ENCODE measurements around the gene ARX. TPM values are rescaled to one million over a fixed set of nuclear protein-coding genes. Genes with fewer than 3 reads are reported as not detected.

ARX gene
- total and polyA plus RNA-seq, 4 donors, result 0.21 to 1.8 (median 0.43) TPM; not detected in 1

GRCh38 chrX:24988314-24988713 lies 27.5 kb downstream of the ARX start:
- WGBS, 2 donors, result 67 to 77% methylated on average over 4 of the region's 4 CpGs
- DNase-seq (no peak), ATAC-seq (ENCODE audit: insufficient read depth, low FRiP score) (no peak)
- H3K9ac ChIP-seq (ENCODE audit: insufficient read depth in 1 of 2, low read length in 2 of 2), result no peak overlapping the region
- no peak for TF ChIP-seq CTCF (IDR thresholded peaks at IDR 0.05; ENCODE audit: control extremely low read depth, extremely low read depth)
- H3K27me3 ChIP-seq (ENCODE audit: control insufficient read depth in 3 of 3, insufficient read depth in 3 of 3, low read length in 2 of 3), result peaks cover 3 to 21% (median 16%) of the 10 kb centered on the region in 3 donors
- no peaks in the 10 kb centered on the region for H3K9me3 ChIP-seq (ENCODE audit: control insufficient read depth in 4 of 4, insufficient read depth in 3 of 4, low read length in 3 of 4)
- no peaks in the 10 kb centered on the region for H3K4me1 ChIP-seq (ENCODE audit: control insufficient read depth in 5 of 5, insufficient read depth in 5 of 5, low read length in 5 of 5)
- no peak overlapping the region for H3K27ac ChIP-seq (ENCODE audit: low read depth in 1 of 2, low read length in 1 of 2)
- no peak overlapping the region for H3K4me3 ChIP-seq
- H3K36me3 ChIP-seq (ENCODE audit: control insufficient read depth in 4 of 4, insufficient read depth in 4 of 4, low read length in 4 of 4), result no peaks in the 10 kb centered on the region

GRCh38 chrX:24987731-24988130 lies 28.0 kb downstream of the ARX start:
- no peaks in the 10 kb centered on the region for H3K4me1 ChIP-seq (ENCODE audit: control insufficient read depth in 5 of 5, insufficient read depth in 5 of 5, low read length in 5 of 5)
- no peak overlapping the region for H3K27ac ChIP-seq (ENCODE audit: low read depth in 1 of 2, low read length in 1 of 2)
- H3K4me3 ChIP-seq, result no peak overlapping the region
- H3K9ac ChIP-seq (ENCODE audit: insufficient read depth in 1 of 2, low read length in 2 of 2), result no peak overlapping the region
- no peak for TF ChIP-seq CTCF (IDR thresholded peaks at IDR 0.05; ENCODE audit: control extremely low read depth, extremely low read depth)
- no peaks in the 10 kb centered on the region for H3K9me3 ChIP-seq (ENCODE audit: control insufficient read depth in 4 of 4, insufficient read depth in 3 of 4, low read length in 3 of 4)
- no peak for DNase-seq
- 76 to 96% methylated on average over 4 of the region's 4 CpGs for WGBS, 2 donors
- no peak for ATAC-seq (ENCODE audit: insufficient read depth, low FRiP score)
- H3K36me3 ChIP-seq (ENCODE audit: control insufficient read depth in 4 of 4, insufficient read depth in 4 of 4, low read length in 4 of 4), result no peaks in the 10 kb centered on the region
- H3K27me3 ChIP-seq (ENCODE audit: control insufficient read depth in 3 of 3, insufficient read depth in 3 of 3, low read length in 2 of 3), result peaks cover 3 to 16% (median 14%) of the 10 kb centered on the region in 3 donors

GRCh38 chrX:24985120-24985519 lies 30.6 kb downstream of the ARX start:
- H3K27ac ChIP-seq (ENCODE audit: low read depth in 1 of 2, low read length in 1 of 2), result no peak overlapping the region
- H3K9me3 ChIP-seq (ENCODE audit: control insufficient read depth in 4 of 4, insufficient read depth in 3 of 4, low read length in 3 of 4), result no peaks in the 10 kb centered on the region
- no peak overlapping the region for H3K4me3 ChIP-seq
- peaks cover 3 to 8% (median 7%) of the 10 kb centered on the region in 3 donors for H3K27me3 ChIP-seq (ENCODE audit: control insufficient read depth in 3 of 3, insufficient read depth in 3 of 3, low read length in 2 of 3)
- no peak for TF ChIP-seq CTCF (IDR thresholded peaks at IDR 0.05; ENCODE audit: control extremely low read depth, extremely low read depth)
- DNase-seq (no peak), ATAC-seq (ENCODE audit: insufficient read depth, low FRiP score) (no peak)
- H3K36me3 ChIP-seq (ENCODE audit: control insufficient read depth in 4 of 4, insufficient read depth in 4 of 4, low read length in 4 of 4), result no peaks in the 10 kb centered on the region
- no peak overlapping the region for H3K9ac ChIP-seq (ENCODE audit: insufficient read depth in 1 of 2, low read length in 2 of 2)
- WGBS, 2 donors, result 73 to 95% methylated on average over 1 of the region's 1 CpG
- H3K4me1 ChIP-seq (ENCODE audit: control insufficient read depth in 5 of 5, insufficient read depth in 5 of 5, low read length in 5 of 5), result no peaks in the 10 kb centered on the region

- Histone ChIP-seq H3K27me3 (ENCODE audit: control insufficient read depth in 3 of 3, insufficient read depth in 3 of 3, low read length in 2 of 3) (peaks cover 2 to 3% (median 2%) of the 10 kb centered on the region in 3 donors), H3K27ac (ENCODE audit: low read depth in 1 of 2, low read length in 1 of 2) (no peak overlapping the region), H3K9me3 (ENCODE audit: control insufficient read depth in 4 of 4, insufficient read depth in 3 of 4, low read length in 3 of 4) (no peaks in the 10 kb centered on the region), H3K9ac (ENCODE audit: insufficient read depth in 1 of 2, low read length in 2 of 2) (no peak overlapping the region), H3K36me3 (ENCODE audit: control insufficient read depth in 4 of 4, insufficient read depth in 4 of 4, low read length in 4 of 4) (no peaks in the 10 kb centered on the region), H3K4me1 (ENCODE audit: control insufficient read depth in 5 of 5, insufficient read depth in 5 of 5, low read length in 5 of 5) (no peaks in the 10 kb centered on the region), H3K4me3 (no peak overlapping the region)
- 89 to 96% methylated on average over 3 of the region's 3 CpGs for WGBS, 2 donors
- TF ChIP-seq CTCF (IDR thresholded peaks at IDR 0.05; ENCODE audit: control extremely low read depth, extremely low read depth), result no peak
- ATAC-seq (ENCODE audit: insufficient read depth, low FRiP score) (no peak), DNase-seq (no peak)
Measured at GRCh38 chrX:24983931-24984330, 31.8 kb downstream of the ARX start.
